GM21381 (cell line): Measurements from ENCODE around the gene NLGN1.

Experiments used
- ATAC-seq: cut with Tn5 transposase; IDR thresholded peaks from one replicate; pipeline ENCODE4 v1.9.1; 2021; ENCODE audit warnings: mild to moderate bottlenecking, moderate library complexity; ENCODE audit not compliant: unreplicated experiment

NLGN1 gene

GRCh38 chr3:174315225-174315624 lies 917.7 kb downstream of the NLGN1 start:
- no peak for ATAC-seq

- no peak for ATAC-seq
Measured at GRCh38 chr3:174317005-174317404, 919.5 kb downstream of the NLGN1 start.

GRCh38 chr3:174318181-174318580 lies 920.6 kb downstream of the NLGN1 start:
- ATAC-seq = no peak

GRCh38 chr3:174321548-174321947 lies 924.0 kb downstream of the NLGN1 start:
- no peak for ATAC-seq

GRCh38 chr3:174322789-174323188 lies 925.2 kb downstream of the NLGN1 start:
- ATAC-seq = no peak

- no peak for ATAC-seq
Measured at GRCh38 chr3:174325171-174325570, 927.6 kb downstream of the NLGN1 start.

- ATAC-seq = no peak
Measured at GRCh38 chr3:174325834-174326700, 928.5 kb downstream of the NLGN1 start.

- ATAC-seq = no peak
Measured at GRCh38 chr3:174329321-174329720, 931.8 kb downstream of the NLGN1 start.

GRCh38 chr3:174330303-174330702 lies 932.8 kb downstream of the NLGN1 start:
- ATAC-seq = no peak

GRCh38 chr3:174331095-174331800 lies 933.7 kb downstream of the NLGN1 start:
- ATAC-seq = no peak

GRCh38 chr3:174332391-174332790 lies 934.8 kb downstream of the NLGN1 start:
- ATAC-seq = no peak

GRCh38 chr3:174333640-174334039 lies 936.1 kb downstream of the NLGN1 start:
- ATAC-seq = no peak

- ATAC-seq = no peak
Measured at GRCh38 chr3:174334111-174334510, 936.6 kb downstream of the NLGN1 start.

- no peak for ATAC-seq
Measured at GRCh38 chr3:174335324-174335723, 937.8 kb downstream of the NLGN1 start.

- no peak for ATAC-seq
Measured at GRCh38 chr3:174335910-174336309, 938.4 kb downstream of the NLGN1 start.
